ENCODE measurements around the gene SLC7A7. TPM values are rescaled to one million over a fixed set of nuclear protein-coding genes. Genes with fewer than 3 reads are reported as not detected.

Gene SLC7A7
- total and polyA plus RNA-seq, 5 donors: 3.1 to 13.6 (median 7.5) TPM

DNA sequence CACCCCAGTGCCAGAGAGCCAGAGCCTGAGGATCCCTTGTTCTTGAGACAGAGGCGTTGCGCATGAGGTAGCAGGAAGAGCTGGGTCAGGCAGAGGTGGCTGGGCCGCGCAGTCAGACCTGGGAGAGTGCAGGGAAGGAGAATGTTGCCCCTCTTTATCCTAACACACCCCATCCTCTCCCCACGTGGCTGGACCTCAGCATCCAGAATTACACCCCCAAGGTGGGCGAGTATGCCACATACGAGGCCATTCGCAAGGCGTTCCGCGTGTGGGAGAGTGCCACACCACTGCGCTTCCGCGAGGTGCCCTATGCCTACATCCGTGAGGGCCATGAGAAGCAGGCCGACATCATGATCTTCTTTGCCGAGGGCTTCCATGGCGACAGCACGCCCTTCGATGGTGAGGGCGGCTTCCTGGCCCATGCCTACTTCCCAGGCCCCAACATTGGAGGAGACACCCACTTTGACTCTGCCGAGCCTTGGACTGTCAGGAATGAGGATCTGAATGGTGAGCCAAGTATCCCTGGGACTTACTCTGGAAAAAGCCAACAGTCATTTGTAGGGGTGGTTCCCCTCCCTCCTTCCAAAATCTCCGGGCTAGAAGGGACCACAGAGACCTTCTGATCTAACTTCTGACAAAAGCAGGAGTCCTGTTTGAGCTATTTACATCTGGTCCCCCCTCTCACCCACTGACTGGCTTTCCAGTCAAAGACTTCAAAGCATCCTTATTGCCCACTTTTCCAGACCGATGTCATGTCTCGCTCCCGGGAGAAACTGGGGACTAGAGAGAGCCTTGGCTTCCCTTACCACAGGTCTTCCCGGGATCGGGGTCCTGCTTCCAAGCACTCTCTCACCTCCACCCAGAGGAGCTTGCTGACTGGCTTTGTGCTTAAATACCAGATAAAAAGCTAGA, 27.2 kb upstream of the SLC7A7 start:
- no peaks in the 10 kb centered on the region for H3K27me3 ChIP-seq (ENCODE audit: control insufficient read depth, insufficient read depth)
- H3K9me3 ChIP-seq (ENCODE audit: control insufficient read depth, low read length): no peaks in the 10 kb centered on the region
- 87% methylated on average over 28 of the region's 28 CpGs for WGBS
- no peak overlapping the region for H3K4me3 ChIP-seq (ENCODE audit: low read length)
- H3K27ac ChIP-seq (ENCODE audit: low read length): no peak overlapping the region
- DNase-seq: no peak
- H3K4me1 ChIP-seq (ENCODE audit: control insufficient read depth, insufficient read depth, low read length): peaks cover 5% of the 10 kb centered on the region
- intact Hi-C loops (cut with DNase I): no loop called here
- ATAC-seq: no peak

DNA sequence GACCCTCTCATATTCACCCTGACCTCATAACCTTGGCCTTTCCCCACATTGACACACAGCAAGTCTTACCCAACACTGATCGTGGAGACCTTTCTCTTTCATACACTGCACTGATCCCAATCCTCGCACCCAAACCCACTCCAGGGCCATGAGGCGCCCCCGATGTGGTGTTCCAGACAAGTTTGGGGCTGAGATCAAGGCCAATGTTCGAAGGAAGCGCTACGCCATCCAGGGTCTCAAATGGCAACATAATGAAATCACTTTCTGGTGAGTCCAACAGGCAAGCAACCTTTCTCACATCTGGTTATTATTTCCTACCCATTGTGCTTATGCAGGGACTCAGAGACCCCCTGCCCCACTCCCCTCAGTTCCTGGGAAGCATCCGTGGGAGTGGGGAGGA, 26.5 kb upstream of the SLC7A7 start:
- ATAC-seq (no peak), DNase-seq (no peak)
- Histone ChIP-seq H3K27me3 (ENCODE audit: control insufficient read depth, insufficient read depth) (no peaks in the 10 kb centered on the region), H3K4me3 (ENCODE audit: low read length) (no peak overlapping the region), H3K9me3 (ENCODE audit: control insufficient read depth, low read length) (no peaks in the 10 kb centered on the region), H3K4me1 (ENCODE audit: control insufficient read depth, insufficient read depth, low read length) (peaks cover 5% of the 10 kb centered on the region), H3K27ac (ENCODE audit: low read length) (no peak overlapping the region)
- intact Hi-C loops (cut with DNase I): no loop called here
- 90% methylated on average over 8 of the region's 8 CpGs for WGBS

DNA sequence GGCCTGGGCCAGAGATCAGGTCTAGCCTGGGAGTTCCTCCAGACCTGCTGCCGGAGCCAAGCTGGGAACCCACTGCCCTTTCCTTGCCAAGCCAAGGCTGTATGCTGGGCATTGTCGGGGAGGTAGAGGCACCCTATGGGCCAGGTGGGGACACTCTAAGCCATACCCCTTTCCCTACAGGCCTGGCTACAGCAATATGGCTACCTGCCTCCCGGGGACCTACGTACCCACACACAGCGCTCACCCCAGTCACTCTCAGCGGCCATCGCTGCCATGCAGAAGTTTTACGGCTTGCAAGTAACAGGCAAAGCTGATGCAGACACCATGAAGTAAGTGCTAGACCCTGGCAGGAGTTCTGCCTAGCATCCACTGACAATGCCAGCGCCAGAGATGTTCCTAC, 26.1 kb upstream of the SLC7A7 start:
- Histone ChIP-seq H3K4me3 (ENCODE audit: low read length) (no peak overlapping the region), H3K27ac (ENCODE audit: low read length) (no peak overlapping the region), H3K4me1 (ENCODE audit: control insufficient read depth, insufficient read depth, low read length) (peaks cover 5% of the 10 kb centered on the region), H3K9me3 (ENCODE audit: control insufficient read depth, low read length) (no peaks in the 10 kb centered on the region), H3K27me3 (ENCODE audit: control insufficient read depth, insufficient read depth) (no peaks in the 10 kb centered on the region)
- DNase-seq (no peak), ATAC-seq (no peak)
- intact Hi-C loops (cut with DNase I): no loop called here
- WGBS: 91% methylated on average over 9 of the region's 9 CpGs

- peak overlapping the region; percentile 89 for H3K4me3 ChIP-seq (ENCODE audit: low read length)
- WGBS: 50% methylated on average over 6 of the region's 6 CpGs
- H3K27ac ChIP-seq (ENCODE audit: low read length): peak overlapping the region; percentile 77
- DNase-seq (no peak), ATAC-seq (no peak)
- H3K27me3 ChIP-seq (ENCODE audit: control insufficient read depth, insufficient read depth): no peaks in the 10 kb centered on the region
- H3K9me3 ChIP-seq (ENCODE audit: control insufficient read depth, low read length): no peaks in the 10 kb centered on the region
- peaks cover 5% of the 10 kb centered on the region for H3K4me1 ChIP-seq (ENCODE audit: control insufficient read depth, insufficient read depth, low read length)
- intact Hi-C loops (cut with DNase I): no loop called here
Measured at GRCh38 chr14:22839159-22839779, 24.0 kb upstream of the SLC7A7 start.

- Histone ChIP-seq H3K4me1 (ENCODE audit: control insufficient read depth, insufficient read depth, low read length) (peaks cover 5% of the 10 kb centered on the region), H3K27me3 (ENCODE audit: control insufficient read depth, insufficient read depth) (no peaks in the 10 kb centered on the region), H3K27ac (ENCODE audit: low read length) (peak overlapping the region; percentile 77), H3K4me3 (ENCODE audit: low read length) (peak overlapping the region; percentile 89), H3K9me3 (ENCODE audit: control insufficient read depth, low read length) (no peaks in the 10 kb centered on the region)
- DNase-seq (peak in 2 of 3 donors; percentile 67 to 76), ATAC-seq (peak; percentile 3 to 11)
- 28% methylated on average over 6 of the region's 6 CpGs for WGBS
- intact Hi-C loops (cut with DNase I): no loop called here
Measured at GRCh38 chr14:22838631-22839041, 23.4 kb upstream of the SLC7A7 start.

GRCh38 chr14:22837750-22838538, 22.7 kb upstream of the SLC7A7 start:
- intact Hi-C loops (cut with DNase I): no loop called here
- 22% methylated on average over 25 of the region's 25 CpGs for WGBS
- peak overlapping the region; percentile 77 for H3K27ac ChIP-seq (ENCODE audit: low read length)
- H3K4me3 ChIP-seq (ENCODE audit: low read length): peak overlapping the region; percentile 89
- H3K4me1 ChIP-seq (ENCODE audit: control insufficient read depth, insufficient read depth, low read length): peaks cover 5% of the 10 kb centered on the region
- no peaks in the 10 kb centered on the region for H3K9me3 ChIP-seq (ENCODE audit: control insufficient read depth, low read length)
- H3K27me3 ChIP-seq (ENCODE audit: control insufficient read depth, insufficient read depth): no peaks in the 10 kb centered on the region
- ATAC-seq (peak; percentile 52 to 62), DNase-seq (peak; percentile 78 to 89 (median 87))

DNA sequence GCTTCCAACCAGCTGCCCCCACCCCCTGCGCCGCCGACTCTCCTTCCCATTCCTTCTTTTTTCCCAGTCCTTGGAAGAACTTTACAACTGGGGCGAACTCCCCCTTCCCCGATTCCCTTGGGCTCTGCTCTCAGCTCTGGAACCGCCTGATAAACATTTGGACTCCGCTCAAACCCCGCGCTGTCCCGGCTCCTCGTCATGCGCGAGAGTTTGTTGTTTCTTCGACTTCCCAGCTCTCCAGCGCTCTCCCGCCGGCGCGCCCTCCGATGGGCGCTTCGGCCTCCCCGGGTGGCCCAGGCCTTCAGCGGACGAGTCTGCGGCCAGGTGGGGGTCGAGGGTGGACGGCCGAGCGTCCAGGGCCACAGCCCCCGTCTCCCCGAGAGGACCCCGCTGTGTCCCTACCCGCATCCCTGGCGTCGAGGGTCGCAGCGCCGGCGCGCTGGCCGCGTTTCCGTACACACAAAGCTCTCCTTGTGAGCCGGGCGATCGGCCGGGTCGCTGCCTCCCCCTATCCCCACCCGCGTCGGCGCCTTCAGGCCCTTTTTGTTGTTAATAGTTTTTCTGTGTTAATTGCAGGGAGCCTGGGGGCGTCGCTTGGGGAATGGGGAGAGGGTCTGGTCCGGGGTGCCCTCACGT, 22.0 kb upstream of the SLC7A7 start:
- 2% methylated on average over 57 of the region's 57 CpGs for WGBS
- no peaks in the 10 kb centered on the region for H3K9me3 ChIP-seq (ENCODE audit: control insufficient read depth, low read length)
- H3K4me3 ChIP-seq (ENCODE audit: low read length): peak overlapping the region; percentile 89
- H3K27me3 ChIP-seq (ENCODE audit: control insufficient read depth, insufficient read depth): no peaks in the 10 kb centered on the region
- peak; percentile 75 to 92 (median 91) for DNase-seq
- peaks cover 5% of the 10 kb centered on the region for H3K4me1 ChIP-seq (ENCODE audit: control insufficient read depth, insufficient read depth, low read length)
- H3K27ac ChIP-seq (ENCODE audit: low read length): peak overlapping the region; percentile 77
- intact Hi-C loops (cut with DNase I): no loop called here
- ATAC-seq: peak; percentile 80 to 85

GRCh38 chr14:22836301-22837113, 21.3 kb upstream of the SLC7A7 start, which contains the start of gene MMP14:
Gene MMP14, plus strand, starts transcription at chr14:22836585. Its CDS starts 233 bp downstream, at chr14:22836818.
- peak within 1 kb of the TSS; percentile 77 for H3K27ac ChIP-seq (ENCODE audit: low read length)
- peaks cover 5% of the 10 kb centered on the region for H3K4me1 ChIP-seq (ENCODE audit: control insufficient read depth, insufficient read depth, low read length)
- intact Hi-C loops (cut with DNase I): no loop called here
- DNase-seq (peak; percentile 78 to 92 (median 91)), ATAC-seq (peak; percentile 87 to 89)
- H3K4me3 ChIP-seq (ENCODE audit: low read length): peak within 1 kb of the TSS; percentile 89
- no peaks in the 10 kb centered on the region for H3K27me3 ChIP-seq (ENCODE audit: control insufficient read depth, insufficient read depth)
- 2% methylated on average over 46 of the region's 46 CpGs for WGBS
- no peaks in the 10 kb centered on the region for H3K9me3 ChIP-seq (ENCODE audit: control insufficient read depth, low read length)

DNA sequence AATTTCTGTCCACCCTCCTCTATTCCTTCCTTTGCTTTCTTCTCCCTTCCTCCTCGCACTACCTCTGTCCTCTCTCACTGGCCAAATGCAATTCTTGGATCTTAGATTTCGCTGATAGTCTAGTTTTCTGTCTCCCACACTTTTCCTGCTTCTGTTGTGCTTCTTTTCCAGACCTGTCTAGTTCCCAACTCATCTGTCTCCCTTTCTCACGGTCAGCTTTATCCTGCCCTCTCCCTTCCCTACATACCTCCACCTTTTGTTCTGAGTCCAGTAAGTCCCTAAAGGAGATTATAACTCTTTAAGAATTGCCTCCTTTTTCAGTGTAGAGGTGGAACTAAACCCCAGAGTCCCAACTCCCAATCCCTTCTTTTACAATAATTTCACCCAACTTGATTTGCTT, 20.3 kb upstream of the SLC7A7 start:
- Histone ChIP-seq H3K9me3 (ENCODE audit: control insufficient read depth, low read length) (no peaks in the 10 kb centered on the region), H3K4me1 (ENCODE audit: control insufficient read depth, insufficient read depth, low read length) (peaks cover 5% of the 10 kb centered on the region), H3K27ac (ENCODE audit: low read length) (no peak overlapping the region), H3K4me3 (ENCODE audit: low read length) (no peak overlapping the region), H3K27me3 (ENCODE audit: control insufficient read depth, insufficient read depth) (no peaks in the 10 kb centered on the region)
- ATAC-seq (no peak), DNase-seq (no peak)
- WGBS: 68% methylated on average over 3 of the region's 3 CpGs
- intact Hi-C loops (cut with DNase I): no loop called here
